HG03558 (cell line): ENCODE measurements around the gene PPM1A.
"Not testable (repeated sequence)": the region's sequence is repeated elsewhere in the genome, so short reads cannot be mapped to it uniquely, and the experiment has no call there.

Experiments used
- ATAC-seq: cut with Tn5 transposase; IDR thresholded peaks from one replicate; pipeline ENCODE4 v1.9.1; 2021; ENCODE audit warnings: moderate number of reproducible peaks; ENCODE audit not compliant: unreplicated experiment; ENCODE audit errors: extremely low read depth

The PPM1A gene

DNA sequence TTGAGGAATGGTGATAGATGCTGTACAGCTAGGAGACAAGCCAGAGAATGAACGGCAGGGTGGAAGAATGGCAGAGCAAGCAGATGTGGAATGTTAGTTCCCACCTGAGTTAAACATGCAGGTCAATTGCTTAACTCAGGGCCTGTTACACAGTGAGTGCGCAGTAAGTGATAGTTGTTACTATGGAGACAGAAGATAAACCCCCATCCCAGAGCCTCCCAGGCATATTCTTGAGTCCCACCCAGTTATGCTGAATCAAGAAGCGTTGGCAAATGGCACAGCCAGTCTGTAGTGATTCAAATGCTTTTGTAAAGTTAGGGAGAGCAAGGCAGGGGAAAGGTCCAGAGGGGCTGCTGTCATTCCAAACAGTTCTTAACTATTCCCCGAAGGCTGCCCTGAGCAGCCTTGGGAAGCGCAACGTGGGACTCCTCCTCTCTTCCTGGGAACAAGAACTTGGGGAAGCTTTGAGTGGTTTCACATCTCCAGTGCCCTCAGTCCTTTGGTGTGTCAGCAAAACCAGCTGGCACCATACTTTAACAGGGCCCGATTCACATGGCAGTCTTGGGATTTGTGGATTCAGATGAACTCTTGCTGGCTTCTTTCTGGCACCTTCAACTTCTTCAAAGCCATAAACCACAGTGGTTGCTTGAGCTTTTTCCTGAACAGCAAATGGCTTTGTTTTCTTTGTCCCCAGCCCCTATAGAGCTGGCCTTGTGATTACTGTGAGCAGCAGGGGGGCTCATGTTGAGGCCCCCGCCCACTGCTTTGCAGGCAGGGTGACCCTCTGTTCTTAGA, 66.4 kb downstream of the PPM1A start:
- ATAC-seq, result no peak

DNA sequence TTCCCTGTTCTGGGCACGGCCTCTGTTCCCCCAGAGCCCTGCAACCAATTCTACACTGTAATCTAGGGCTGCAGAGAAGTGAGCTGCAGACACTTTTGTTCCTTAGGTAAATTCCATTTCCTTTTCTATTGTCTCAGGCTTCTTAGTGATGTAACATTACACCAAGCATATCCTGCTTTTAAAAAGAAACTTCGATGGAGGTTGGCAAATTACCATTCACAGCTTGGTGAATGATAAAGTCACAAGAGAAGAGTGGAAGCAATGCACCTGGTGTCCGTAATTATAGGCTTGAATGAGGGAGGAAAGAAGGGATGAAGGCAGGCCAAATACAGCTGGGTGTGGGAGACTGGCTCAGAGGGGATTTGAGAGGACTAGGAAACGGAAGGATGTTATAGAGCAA, 68.6 kb downstream of the PPM1A start:
- ATAC-seq, result no peak

DNA sequence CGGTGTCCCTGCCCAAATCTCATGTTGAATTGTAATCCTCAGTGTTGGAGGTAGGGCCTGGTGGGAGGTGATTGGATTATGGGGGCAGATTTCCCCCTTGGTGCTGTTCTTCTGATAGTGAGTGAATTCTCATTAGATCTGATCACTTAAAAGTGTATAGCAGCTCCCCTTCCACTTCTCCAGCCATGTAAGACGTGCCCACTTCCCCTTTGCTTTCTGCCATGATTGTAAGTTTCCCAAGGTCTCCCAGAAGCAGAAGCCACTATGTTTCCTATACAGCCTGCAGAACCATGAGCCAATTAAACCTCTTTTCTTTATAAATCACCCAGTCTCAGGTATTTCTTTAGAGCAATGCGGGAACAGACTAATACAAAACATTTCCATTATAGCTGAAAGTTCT, 71.8 kb downstream of the PPM1A start:
- ATAC-seq, result not testable (repeated sequence)

DNA sequence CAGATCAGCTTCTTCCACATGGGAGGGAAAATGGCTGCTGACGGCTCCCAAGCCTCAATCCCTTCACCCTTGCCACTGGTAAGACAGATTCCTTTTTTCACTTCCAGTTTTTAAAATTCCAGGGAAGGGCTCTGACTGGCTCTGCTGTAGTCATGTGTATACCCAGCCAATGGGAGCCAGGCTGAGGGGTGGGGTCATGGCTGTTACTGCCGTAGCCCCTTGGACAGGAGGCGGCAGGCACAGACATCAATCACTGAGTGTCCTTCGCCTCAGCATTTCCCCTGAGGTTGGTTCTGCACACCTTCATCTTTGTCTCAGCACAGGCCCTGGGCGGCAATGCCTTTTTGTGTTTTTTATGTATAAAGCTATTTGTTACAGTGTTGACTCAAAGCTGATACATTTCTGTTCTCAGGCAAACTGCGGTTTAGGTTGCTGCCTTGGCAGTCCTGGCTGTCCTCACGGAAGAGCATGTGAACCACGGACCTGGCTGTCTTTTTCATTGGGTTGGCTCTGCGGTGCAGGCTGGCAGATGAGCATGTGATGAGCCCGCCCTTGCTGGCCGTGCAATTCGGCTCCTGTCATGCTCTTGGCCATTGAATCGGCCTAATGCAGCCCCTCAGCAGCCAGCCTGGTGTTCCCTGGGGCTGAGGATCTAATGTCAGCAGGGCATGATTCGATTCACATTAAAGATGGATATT, 74.3 kb downstream of the PPM1A start:
- no peak for ATAC-seq

DNA sequence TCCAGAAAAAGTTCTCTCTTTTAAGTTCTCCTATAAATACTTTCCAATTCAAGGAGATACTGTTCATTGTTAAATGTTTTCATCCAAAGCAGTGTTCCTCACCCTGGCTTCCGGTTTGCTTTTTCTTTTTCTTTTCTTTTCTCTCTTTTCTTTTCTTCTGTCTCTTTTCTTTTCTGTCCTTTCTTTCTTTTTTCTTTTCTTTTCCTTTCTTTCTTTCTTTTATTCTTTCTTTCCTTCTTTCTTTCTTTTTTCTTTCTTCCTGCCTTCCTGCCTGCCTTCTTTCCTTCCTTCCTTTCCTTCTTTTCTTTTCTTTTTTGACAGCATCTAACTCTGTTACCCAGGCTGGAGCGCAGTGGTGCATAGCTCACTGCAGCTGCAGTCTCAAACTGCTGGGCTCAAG, 75.8 kb downstream of the PPM1A start:
- no peak for ATAC-seq

DNA sequence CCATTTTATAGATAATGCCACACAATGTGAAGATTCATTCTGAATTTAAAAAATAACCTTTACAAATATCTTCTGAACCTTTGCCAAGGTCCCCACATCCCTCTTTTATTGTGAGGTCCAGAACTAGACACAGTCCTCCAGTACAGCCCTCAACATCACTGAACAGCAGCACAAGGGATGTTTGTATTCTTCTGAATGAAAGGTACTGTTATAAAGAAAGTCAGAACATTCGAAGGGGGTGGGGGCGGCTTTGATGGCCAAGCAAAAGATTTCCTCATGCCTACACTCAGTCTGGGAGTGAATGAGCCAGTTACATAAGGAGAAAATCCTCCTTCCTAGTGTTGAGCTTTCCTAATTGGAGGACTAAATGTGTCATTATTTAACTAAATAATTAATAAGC, 77.3 kb downstream of the PPM1A start:
- ATAC-seq, result no peak

DNA sequence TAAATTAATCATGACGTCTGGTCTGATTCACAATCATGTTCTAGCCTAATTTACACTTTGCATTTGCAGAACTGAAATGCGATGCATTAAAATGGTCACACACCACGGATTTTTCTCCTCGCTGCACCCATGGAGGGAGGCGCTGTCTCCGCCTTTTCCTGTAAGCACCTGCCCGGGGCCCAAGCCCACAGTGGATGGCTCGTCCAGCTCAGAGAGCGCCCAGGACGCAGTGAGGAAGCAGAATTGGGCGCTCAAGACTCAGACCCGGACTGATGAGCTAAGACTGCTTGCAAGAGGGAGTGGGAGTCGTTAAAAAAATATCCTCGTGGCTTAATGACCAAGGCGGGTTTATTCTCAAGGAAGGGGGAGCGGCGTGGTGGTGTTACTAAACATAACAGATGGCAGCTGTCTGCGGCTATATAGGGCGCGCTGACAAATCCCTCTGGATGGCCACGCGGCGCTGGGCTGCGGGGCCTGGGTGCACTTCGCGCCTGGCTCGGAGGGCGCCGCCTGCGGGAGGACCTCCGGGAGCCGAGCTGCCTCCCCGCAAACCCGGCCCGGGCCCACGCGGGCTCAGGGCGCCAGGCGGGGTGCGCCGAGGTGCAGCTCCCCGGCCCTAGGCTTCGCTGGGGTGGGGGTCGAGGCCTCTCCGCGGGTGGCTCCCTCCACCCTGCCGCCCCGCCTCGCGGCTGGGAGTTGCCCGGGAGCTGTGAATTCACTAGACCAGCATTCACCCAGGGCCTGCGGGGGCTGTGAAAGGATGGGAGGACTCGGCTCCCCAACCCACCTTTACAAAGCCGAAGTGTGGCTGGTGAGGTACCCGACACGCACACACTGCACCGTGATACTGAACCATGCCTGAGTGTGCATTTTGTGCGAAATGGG, 78.7 kb downstream of the PPM1A start:
- ATAC-seq, result peak; percentile 33

DNA sequence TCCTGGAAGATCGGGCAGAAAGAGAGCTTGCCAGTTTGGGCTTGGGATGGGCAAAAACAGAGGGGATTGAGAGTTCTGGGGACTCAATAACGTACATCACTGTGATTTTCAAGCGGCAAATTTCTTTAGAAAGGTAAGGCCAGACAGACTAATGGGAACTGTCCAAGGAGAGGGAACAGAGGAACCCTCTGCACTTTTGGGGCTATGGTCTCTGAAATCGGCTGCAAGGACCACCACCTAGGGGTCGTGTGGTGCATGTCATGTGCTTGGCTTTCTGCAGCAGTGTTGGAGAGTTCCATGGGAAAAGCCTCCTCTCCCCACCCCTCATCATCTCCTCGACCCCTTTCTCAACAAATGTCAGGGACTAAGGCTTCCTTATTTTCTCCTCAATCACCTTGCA, 79.6 kb downstream of the PPM1A start:
- no peak for ATAC-seq

DNA sequence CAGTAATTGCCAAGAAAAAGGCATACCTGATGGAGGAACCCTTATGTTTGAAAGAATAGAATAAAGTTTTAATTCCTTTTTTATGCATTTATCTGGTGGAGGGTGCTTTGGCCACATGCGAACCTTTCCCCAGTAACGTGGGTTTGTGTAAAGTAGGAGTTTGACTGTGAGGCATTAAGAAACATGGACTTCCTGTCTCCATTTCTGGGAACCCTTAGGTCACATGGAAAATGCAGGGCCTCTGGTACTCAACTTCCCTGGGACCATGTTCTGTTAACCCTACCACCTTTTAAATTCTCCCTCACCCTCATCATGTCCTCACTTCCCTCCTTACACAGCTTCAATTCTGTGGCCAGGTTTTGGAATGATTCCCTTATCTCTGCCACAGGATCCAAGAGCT, 80.3 kb downstream of the PPM1A start:
- no peak for ATAC-seq

DNA sequence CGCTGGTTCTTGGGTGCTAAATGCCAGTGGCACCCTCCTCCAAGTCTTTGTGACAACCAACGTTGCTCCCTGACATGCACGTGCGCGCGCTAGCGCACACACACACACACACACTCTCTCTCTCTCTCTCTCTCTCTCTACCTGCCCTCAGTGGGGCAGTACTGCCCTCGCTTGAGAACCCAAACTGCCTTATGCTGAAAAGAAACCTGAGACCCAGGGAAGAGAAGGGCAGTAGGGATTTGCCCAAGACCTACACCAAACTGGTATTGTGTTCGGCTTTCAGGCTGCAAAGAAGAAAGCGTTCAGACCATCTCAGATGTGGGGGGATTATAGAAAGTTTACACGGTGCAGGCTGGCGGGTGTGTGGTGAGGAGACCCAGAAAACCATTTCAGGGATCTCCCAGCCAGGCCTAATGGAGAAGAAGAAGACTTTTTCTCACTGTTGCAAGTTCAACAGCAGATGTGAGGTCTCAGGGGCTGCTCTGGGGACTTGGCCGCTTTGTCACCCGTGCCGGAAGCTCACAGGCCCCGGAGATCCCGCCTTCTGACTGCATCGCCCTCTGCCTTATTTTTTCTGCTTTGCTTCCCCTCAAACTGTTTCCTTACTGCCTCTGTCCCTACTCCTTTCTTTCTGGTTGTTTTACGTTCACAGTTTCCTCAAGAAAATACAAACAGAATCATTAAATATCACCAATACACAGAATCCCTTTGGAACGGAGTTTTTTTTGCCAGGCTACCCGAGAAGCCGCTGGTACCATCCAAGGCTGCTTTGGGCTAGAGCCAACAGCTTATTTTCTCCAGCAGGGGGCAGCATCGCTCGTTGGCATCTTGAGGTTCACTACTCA, 82.4 kb downstream of the PPM1A start:
- peak; percentile 47 for ATAC-seq

DNA sequence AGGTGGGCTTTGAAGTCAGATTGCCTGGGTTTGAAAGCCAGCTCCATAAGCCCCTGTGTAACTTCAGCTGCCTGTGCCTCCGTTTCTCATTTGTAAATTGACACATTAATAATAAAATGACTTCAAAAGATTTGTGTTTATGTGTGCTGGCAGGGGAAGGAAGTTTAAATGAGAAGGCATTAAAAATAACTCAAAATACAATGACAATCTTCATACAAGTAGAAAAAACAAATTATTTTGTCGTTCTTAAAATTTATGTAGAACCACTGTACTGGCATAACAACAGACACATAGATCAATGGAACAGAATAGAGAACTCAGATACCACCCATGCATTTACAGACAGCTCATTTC, 83.0 kb downstream of the PPM1A start:
- ATAC-seq, result no peak

DNA sequence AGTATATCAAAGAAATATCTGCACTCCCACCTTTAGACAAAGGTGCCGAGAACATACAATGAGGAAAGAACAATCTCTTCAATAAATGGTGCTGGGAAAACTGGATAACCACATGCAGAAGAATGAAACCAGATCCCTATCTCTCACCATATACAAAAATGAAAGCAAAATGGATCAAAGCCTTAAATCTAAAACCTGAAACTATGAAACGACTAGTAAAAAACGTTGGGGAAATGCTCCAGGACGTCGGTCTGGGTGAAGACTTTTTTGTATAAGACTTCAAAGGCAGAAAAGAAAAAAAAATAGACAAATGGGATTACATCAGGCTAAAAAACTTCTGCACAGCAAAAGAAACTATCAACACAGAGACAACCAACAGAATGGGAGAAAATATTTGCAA, 83.8 kb downstream of the PPM1A start:
- no peak for ATAC-seq

DNA sequence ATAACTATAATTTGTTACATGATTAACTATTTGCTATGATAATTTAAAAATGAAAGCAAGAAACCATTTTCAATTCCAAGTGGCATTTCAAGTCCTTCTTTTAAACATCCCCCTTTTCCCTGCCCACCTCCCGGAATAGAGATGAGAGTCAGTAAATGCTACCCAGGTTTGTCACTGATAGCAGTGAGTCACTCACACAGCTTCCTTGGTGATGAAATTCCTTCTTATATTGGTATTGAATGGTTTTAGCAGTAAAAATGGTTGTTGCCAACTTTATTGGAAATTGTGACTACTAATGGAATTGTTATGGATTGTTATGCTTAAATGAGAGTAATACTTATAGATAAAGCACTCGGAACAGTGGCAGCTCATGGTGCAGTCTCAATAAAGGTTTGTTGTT, 90.5 kb downstream of the PPM1A start:
- no peak for ATAC-seq

DNA sequence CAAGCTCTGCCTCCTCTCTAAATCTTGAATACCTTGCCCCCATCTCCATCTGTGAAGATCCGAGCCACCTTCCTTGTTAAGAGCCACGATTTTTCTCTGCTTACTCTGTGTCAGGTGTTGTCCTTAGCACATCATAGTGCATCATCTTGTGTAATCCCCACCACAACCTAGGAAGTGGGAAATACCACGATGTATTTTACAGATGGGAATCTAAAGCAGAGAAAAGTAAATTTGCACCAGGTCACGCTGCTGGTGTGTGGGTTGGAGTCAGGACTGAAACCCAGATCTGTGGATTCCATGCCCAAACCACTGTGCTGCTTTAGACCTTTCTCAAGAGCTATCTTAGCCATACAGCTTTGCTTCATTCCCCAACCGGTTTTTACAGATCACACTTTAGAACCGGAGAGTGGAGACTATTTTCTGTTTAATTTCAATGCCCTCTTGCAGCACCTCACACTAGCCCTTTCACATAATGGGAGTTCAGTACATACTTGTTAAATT, 94.6 kb downstream of the PPM1A start:
- ATAC-seq, result no peak

DNA sequence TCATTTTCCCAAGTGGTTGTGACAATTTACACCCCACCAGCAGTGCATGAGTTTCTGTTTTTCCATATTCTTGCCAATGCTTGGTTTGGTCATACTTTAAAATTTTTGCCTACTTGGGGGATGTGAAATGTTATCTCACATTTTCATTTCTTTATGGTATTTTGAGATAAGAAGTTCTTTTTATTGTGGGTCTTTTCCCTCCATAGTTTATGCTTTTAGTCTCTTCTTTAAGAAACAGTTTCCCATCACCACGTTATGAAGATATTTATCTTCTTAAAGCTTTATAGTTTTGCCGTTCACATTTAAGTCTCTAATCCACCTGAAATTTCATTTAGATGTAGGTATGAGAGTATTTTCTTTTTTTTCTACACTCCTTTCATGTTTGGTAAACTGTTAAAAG, 95.7 kb downstream of the PPM1A start:
- no peak for ATAC-seq

DNA sequence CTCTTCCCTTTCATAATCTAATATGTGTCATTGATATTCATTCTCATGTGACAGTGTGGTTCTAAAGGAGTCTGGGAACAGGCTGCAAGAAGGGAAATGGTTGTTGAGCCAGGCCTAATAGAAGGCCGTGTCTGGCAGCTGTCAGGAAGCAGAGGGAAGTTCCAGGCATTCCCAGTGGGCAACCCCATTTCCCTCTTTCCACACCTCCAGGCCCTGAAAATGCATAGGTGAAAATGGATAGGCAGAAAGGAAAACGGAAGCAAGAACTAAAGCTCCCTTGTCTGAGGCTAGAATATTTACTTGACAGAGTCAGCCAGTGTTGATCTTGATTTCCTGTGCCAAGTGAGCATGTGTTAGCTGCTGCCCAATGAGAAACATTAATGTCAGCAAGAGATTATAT, 97.7 kb downstream of the PPM1A start:
- ATAC-seq, result no peak

DNA sequence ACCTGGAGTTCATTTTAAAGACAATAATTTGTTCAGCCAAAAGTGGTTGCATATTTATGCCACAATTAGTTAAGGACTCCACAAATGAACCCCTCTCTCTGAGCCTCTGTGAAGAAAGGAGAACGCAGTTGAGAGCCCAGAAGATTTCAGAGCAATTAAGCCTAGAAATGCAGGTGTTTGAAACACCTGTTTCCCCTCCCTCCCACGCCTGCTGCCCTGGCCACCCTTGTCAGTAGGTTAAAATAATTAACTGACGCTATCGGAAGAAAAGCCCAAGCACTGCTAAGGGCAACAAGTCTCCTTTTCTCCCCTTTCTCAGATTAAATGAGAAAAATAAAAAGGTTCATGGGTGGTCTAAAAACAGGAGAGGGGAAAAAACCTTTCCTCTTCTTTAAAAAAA, 99.2 kb downstream of the PPM1A start:
- no peak for ATAC-seq
